HL-60/S4 treated with retinoic acid at 250 ng/mL for 4 days and 3 days (cell line): ENCODE results near the gene PREX1.
"Not testable (repeated sequence)": the region's sequence is repeated elsewhere in the genome, so short reads cannot be mapped to it uniquely, and the experiment has no call there.

Source experiments
- in situ Hi-C: fragments of 300-500 bp; cut with MboI; formaldehyde crosslinking; loops from 2 replicates; pipeline ENCODE4 v1.7.0; 2022; ENCODE audit warnings: low sequenced_read_pairs

PREX1 gene

GRCh38 chr20:48846516-48847492, 19.0 kb upstream of the PREX1 start:
- in situ Hi-C loops, result no loop called here

- in situ Hi-C loops, result no loop called here
Measured at GRCh38 chr20:48845721-48846306, 18.0 kb upstream of the PREX1 start.

GRCh38 chr20:48844996-48845395, 17.2 kb upstream of the PREX1 start:
- in situ Hi-C loops, result no loop called here

GRCh38 chr20:48843896-48844295, 16.1 kb upstream of the PREX1 start:
- in situ Hi-C loops, result not testable (repeated sequence)

GRCh38 chr20:48843057-48843806, 15.4 kb upstream of the PREX1 start:
- in situ Hi-C loops, result no loop called here

GRCh38 chr20:48841875-48842529, 14.2 kb upstream of the PREX1 start:
- in situ Hi-C loops, result no loop called here

- in situ Hi-C loops, result no loop called here
Measured at GRCh38 chr20:48841196-48841874, 13.5 kb upstream of the PREX1 start.

GRCh38 chr20:48839154-48839917, 11.5 kb upstream of the PREX1 start:
- in situ Hi-C loops, result no loop called here

- in situ Hi-C loops, result no loop called here
Measured at GRCh38 chr20:48837014-48837413, 9.2 kb upstream of the PREX1 start.

GRCh38 chr20:48835390-48835789, 7.6 kb upstream of the PREX1 start:
- in situ Hi-C loops, result no loop called here

- in situ Hi-C loops, result no loop called here
Measured at GRCh38 chr20:48834278-48834677, 6.5 kb upstream of the PREX1 start.

GRCh38 chr20:48832405-48832730, 4.6 kb upstream of the PREX1 start:
- in situ Hi-C loops, result no loop called here

GRCh38 chr20:48831718-48832404, 4.1 kb upstream of the PREX1 start:
- in situ Hi-C loops, result no loop called here

GRCh38 chr20:48830826-48831318, 3.1 kb upstream of the PREX1 start:
- in situ Hi-C loops, result no loop called here

GRCh38 chr20:48829940-48830339, 2.1 kb upstream of the PREX1 start:
- in situ Hi-C loops, result no loop called here

- in situ Hi-C loops, result no loop called here
Measured at GRCh38 chr20:48828734-48829460, 1.1 kb upstream of the PREX1 start.

- in situ Hi-C loops, result no loop called here
Measured at GRCh38 chr20:48826883-48827771, 672 bp downstream of the PREX1 start.
